HG03159 (cell line): ENCODE data around the gene ATP8B1.
"Not testable (repeated sequence)": the region's sequence is repeated elsewhere in the genome, so short reads cannot be mapped to it uniquely, and the experiment has no call there.

ENCODE experiments used
- ATAC-seq: cut with Tn5 transposase; IDR thresholded peaks from one replicate; pipeline ENCODE4 v1.9.1; 2021; ENCODE audit warnings: mild to moderate bottlenecking, moderate library complexity; ENCODE audit not compliant: unreplicated experiment

Gene ATP8B1

DNA sequence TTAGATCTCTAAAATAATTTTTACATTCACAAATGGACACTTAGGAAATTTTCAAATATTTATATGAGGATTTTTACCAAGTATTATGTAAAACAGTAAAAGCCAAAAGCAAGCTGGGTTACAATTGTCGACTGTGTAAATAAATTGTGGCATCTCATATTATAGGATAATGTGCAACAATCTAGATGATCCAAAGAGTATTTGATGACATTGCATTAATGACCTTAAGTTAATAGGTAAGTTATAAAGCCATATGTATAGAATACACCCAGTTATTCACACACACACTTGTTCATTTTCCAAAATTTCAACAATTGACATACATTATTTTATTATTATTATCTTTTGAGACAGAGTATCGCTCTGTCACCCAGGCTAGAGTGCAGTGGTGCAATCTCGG, 69.3 kb downstream of the ATP8B1 start:
- no peak for ATAC-seq

DNA sequence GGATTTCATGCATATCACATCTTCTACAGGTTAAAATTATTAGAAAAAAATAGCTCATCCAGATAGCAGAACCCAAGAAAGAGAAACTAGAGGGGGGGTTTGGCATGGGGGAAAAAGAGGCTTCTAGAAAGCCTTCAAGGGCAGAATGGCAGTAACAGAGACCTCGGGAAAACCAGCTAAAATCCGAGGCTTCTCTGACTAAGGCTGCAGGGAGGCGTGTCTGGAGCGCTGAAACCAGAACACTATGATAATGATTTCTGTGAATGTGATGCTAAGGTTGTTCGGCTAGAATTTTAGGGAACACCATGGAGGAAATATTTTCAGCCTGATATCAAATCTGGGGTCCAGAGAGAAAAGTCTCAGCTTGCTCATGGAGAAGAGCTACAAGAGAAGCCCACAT, 73.0 kb downstream of the ATP8B1 start:
- ATAC-seq = no peak

DNA sequence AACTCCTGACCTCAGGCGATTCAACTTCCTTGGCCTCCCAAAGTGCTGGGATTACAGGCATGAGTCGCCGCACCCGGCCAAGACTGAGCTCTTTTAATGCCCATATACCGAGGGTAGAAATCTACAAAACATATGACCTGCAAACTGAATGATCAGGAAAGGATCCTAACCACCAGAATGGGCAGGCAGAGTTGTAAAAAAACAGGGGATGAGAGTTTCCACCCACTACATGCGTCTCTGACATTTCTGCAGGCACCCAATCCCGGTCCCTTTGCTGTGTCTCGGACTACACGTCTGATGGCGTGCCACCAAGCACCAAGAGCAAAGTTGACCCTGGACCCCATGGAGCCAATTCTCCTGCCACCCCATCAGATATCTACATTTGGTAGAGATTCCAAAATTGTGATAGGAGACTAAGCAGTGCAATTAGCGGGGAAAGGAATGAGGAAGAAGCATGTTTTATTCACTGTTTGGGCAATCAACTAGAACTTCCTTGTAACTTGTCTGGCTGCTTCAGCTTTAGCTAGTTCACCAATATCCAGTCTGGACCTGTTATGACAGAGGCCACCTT, 74.1 kb downstream of the ATP8B1 start:
- ATAC-seq = no peak

DNA sequence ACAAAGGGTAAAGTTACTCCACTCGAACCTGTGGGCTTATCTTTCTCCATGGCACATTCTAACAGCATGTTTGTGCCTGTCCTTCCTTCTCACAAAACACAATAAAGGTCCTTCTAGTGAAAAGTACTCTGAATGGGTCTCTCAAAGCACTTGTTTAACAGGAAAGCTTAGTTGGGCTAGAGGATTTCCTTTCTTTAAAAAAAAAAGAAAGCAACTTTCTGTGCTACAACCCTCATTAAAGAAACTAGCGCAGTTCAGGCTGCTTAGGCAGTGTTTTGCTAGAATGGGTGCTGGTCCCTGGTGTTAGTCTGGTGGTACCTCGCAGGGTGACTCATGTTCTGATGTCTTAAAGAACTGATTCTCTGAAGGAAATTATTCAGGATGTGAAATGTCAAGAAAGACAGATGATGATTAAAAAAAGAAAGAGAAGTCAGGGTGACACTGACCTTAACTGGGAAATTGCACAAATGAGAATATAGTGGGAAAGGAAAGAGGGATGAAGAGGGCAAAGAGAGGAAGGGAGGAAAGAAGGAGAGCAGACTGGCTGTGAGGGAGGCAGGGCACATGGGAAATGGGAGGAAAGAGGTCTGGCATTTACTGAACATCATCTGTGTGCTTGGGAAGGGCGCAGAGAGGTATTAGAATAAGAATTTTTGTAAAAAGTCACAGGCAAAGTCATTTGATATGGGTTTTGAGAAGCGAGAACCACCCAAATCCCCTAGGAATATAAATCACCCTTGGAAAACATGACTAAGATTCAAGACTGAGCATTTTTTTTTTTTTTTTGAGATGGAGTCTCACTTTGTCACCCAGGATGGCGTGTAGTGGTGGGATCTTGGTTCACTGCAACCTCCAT, 74.9 kb downstream of the ATP8B1 start:
- no peak for ATAC-seq

DNA sequence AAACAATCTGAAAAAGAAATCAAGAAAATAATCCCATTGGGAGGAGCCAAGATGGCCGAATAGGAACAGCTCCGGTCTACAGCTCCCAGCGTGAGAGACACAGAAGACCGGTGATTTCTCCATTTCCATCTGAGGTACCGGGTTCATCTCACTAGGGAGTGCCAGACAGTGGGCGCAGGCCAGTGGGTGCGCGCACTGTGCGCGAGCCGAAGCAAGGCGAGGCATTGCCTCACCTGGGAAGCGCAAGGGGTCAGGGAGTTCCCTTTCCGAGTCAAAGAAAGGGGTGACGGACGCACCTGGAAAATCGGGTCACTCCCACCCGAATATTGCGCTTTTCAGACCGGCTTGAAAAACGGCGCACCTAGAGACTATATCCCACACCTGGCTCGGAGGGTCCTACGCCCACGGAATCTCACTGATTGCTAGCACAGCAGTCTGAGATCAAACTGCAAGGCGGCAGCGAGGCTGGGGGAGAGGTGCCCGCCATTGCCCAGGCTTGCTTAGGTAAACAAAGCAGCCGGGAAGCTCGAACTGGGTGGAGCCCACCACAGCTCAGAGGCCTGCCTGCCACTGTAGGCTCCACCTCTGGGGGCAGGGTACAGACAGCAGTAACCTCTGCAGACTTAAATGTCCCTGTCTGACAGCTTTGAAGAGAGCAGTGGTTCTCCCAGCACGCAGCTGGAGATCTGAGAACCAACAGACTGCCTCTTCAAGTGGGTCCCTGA, 83.7 kb downstream of the ATP8B1 start:
- not testable (repeated sequence) for ATAC-seq

DNA sequence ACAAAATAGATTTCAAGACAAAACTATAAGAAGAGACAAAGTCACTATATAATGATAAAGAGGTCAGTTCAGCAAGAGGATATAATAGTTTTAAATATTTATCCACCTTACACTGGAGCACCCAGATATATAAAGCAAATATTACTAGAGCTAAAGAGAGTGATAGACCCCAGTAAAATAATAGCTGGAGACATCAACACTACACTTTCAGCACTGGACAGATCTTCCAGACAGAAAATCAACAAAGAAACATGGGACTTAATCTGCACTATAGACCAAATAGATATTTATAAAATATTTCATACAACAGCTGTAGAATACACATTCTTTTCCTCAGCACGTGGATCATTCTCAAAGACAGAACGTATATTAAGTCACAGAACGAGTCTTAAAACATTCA, 86.6 kb downstream of the ATP8B1 start:
- ATAC-seq = no peak

DNA sequence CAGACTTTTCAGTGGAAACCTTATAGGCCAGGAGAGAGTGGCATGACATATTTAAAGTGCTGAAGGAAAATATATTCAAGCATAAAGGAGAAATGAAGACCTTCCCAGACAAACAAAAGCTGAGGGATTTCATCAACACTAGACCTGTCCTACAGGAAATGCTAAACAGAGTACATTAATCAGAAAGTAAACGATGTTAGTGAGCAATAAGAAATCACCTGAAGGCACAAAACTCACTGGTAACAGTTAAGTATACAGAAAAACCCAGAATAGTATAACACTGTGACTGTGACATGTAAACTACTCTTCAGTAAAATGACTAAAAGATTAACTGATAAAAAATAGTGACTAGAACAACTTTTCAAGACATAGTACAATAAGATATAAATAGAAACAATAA, 87.4 kb downstream of the ATP8B1 start:
- ATAC-seq = no peak

DNA sequence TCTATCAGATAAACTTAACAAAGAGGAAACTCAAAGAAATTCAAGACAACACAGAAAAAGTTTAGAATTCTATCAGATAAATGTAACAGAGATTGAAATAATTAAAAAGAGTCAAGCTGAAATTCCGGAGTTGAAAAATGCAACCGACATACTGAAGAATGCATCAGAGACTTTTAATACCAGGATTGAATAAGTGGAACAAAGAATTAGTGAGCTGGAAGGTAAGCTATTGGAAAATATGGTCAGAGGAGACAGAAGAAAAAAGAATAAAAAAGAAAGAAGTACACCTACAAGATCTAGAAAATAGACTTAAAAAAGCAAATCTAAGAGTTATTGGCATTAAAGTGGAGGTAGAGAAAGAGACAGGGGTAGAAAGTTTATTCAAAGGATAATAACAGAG, 88.0 kb downstream of the ATP8B1 start:
- ATAC-seq = no peak

DNA sequence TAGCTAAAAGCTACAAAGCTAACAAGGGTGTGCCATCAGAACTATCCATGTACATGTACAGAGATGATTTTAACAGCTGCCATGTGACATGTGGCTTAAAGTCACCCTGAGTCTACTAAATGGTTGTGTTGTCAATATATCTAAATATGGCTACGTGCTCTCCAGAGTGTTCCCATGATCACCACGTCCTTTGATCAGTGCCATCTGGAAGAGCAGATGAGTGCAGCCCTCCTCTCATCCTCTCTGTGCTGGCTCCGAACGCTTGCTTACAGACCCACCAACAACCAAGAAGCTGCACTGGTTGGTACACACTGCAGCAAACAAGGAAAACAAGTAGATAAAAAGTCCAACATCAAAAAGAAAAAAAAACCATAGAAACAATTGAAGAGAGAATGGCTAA, 92.9 kb downstream of the ATP8B1 start:
- no peak for ATAC-seq

DNA sequence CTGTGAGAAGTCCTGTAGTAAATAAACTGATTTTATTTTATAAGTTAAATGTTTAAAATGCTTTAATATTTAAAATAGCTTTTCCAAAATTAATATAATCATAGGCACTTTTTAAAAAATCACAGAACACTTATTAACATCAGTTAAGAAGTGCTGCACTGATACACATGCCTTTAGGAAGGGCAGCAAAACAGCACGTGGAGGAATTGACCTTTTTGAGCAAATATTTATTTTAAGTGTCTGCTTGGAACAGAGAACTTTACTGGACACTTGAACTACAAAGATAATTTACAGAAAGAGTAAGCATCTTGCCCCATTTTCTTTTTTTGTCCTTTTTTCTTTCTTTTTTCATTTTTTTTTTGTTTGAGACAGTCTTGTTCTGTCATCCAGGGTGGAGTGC, 93.8 kb downstream of the ATP8B1 start:
- no peak for ATAC-seq

DNA sequence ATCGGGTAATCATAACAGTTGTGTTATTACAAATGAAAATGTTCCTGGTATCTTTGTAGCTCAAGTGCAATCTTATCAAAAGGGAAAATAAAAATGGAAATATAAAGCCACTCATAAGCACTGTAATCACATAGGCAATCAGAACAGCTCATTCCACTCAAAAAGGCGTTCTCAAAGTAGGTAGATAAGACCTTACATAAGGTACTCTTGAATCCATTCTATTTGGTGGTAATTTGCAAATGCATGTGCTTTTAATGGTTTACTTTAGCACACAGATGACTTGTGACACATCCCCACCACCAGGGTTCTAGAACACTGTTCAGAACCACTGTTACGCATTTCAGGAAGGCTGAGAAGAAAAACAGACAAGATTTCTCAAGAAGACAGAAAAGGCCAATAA, 94.8 kb downstream of the ATP8B1 start:
- no peak for ATAC-seq

DNA sequence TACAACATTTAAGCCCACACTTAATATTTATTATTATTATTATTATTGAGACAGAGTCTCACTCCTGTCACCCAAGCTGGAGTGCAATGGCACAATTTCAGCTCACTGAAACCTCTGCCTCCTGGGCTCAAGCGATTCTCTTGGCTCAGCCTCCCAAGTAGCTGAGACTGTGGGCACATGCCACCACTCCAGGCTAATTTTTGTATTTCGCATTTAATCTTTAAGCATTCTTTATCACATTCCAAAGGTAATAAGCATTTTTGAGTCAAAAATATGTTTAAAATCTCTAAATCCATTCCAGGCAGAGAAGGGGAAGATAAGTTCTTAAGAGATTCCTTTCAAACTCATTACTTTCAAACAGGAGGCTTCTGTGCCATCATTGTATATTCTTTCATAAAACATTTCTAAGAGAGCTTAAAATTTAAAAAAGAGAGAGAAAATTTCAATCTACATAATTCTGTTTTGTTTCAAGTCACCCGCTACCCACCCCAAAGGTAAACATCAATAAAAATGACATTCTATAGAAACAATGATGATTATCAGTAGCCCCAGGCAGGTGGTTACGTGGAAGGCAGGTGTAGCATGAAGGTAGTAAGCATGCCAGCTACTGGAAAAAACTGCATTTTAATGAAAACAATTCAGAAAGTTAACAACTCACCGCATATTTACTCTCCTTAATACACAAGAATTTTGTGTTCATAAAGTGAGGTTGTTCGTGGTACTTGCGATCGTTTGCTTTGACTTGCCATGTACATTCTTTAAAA, 97.1 kb downstream of the ATP8B1 start:
- no peak for ATAC-seq

DNA sequence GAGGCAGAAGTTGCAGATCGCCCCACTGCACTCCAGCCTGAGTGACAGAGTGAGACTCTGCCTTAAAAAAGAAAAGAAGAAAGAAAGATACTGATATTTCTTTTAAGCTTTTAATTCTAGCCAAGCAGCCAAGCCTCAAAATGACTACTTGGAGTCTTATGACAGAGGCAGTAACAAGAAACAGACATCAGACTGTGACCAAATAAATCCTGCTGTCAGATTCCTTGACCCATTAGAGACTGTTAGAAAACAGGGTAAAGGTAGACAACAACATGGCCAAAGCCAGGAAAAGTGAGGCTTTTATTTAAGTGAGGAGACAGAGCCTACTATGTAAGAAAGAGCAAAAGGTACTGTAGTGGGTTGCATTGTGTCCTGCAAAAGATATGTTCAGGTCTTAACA, 98.1 kb downstream of the ATP8B1 start:
- no peak for ATAC-seq

DNA sequence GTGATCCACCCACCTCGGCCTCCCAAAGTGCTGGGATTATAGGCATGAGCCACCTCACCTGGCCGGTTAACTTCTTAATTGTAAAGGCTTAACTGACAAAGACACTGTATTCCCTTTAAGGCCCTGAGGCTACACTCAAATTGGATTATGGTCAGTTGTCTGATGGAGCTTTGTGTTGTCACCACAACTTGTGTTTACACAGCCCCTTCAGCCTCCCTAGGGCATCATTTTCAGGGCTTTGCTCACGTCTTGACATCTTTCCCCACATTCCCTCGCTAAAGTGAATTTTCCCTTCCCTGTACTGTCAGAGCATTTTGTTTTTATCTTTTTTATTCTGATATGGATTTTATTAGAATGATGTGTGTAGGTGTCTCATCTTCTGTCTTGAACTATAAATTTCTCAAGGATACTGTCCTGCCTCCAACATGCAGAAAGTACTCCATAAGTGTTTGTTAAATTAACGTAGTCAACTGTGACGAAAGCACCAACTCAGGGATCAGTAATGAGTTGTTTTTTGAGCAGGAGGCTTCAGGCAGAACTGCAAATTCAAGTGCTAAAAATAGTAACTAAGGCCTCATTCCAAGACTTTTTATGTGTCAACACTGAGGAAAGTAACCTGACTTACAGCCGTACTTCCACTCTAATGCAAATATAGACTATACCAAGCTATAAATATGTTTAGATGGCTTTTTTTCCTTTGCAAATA, 104.4 kb downstream of the ATP8B1 start:
- no peak for ATAC-seq

DNA sequence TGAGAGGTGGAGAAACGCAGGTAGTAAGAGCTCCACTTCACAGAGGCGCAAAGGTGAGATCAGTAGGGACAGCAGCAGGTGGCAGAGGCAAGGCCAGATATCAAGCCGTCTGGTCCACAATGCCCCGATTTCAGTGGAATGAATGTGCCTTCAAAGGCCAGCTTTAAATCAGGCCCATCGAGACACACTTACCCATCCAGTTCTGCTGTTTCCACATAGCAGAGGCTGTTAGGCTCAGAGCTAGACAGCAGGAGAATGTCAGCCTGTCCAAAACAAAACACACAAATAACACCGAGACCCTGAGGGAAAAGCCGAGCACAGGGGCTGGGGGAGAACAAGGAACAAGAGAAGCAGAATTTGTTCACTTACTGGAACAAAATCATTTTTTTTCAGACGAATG, 105.7 kb downstream of the ATP8B1 start:
- ATAC-seq = no peak

DNA sequence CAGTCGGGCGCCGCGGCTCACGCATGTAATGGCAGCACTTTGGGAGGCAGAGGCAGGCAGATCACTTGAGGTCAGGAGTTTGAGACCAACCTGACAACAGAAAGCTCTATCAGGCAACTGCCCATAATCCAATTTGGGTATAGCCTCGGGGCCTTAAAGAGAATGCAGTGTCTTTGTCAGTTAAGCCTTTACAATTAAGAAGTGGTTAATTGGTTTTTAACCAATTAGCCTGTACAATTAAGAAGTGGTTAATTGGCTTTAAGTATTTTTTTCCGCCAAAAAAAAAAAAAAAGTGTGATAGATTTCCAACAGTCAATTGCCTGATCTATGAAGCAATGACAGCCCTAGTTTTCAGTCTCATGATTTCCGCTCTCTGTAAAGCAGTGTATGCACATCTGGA, 106.8 kb downstream of the ATP8B1 start:
- ATAC-seq = no peak

DNA sequence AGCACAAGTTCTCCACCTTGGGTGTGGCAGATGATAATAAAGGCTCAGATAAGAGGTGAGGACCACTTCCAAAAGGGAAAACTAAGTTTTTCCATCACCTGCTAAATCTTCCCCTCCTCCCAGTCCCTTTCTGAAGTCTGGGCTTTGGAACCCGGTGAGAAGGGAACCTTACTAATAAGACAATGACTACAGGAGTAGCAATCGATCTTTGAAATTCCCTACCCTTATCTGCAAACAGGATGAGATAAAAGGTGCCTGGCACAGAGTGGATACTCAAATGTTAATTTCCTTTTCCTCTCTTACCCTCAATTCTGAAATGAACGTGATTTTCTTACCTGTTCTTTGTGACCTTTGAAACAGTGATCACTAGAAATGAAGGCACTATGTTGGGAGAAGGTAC, 111.8 kb downstream of the ATP8B1 start:
- ATAC-seq = no peak

DNA sequence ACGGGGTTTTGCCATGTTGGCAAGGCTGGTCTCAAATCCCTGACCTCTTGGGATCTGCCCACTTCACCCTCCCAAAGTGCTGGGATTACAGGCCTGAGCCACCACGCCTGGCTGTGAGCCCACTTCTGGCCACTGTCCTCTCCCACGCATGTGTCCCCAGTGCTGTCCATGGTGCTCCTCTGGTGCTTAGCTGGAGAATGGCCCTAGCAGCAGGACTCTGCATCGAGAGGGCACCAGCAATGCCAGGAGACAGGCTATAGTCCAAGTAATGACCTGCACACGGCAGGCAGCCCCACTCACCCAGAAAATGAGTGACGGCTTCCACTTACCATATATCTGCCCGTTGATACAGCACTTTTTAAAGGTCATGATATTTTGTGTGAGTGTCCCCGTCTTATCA, 115.1 kb downstream of the ATP8B1 start:
- ATAC-seq = no peak

DNA sequence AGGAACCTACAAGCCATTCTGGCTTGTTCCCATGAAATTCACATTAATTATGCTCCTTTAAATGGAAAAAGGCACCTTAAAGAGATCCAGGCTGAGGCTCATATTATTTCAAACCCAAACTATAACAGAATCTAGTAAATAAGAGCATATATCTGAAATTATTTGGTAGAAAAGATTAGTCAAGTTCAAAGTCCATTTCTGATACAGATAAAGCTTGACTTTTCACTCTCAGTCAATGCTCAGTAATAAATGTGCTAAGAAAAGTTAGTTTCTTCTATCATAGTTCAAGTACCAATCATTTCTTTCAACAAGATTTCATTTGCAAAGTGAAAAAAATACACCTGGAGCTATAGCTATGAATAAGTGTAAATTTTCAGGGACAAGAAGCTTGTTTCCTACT, 119.6 kb downstream of the ATP8B1 start:
- no peak for ATAC-seq

DNA sequence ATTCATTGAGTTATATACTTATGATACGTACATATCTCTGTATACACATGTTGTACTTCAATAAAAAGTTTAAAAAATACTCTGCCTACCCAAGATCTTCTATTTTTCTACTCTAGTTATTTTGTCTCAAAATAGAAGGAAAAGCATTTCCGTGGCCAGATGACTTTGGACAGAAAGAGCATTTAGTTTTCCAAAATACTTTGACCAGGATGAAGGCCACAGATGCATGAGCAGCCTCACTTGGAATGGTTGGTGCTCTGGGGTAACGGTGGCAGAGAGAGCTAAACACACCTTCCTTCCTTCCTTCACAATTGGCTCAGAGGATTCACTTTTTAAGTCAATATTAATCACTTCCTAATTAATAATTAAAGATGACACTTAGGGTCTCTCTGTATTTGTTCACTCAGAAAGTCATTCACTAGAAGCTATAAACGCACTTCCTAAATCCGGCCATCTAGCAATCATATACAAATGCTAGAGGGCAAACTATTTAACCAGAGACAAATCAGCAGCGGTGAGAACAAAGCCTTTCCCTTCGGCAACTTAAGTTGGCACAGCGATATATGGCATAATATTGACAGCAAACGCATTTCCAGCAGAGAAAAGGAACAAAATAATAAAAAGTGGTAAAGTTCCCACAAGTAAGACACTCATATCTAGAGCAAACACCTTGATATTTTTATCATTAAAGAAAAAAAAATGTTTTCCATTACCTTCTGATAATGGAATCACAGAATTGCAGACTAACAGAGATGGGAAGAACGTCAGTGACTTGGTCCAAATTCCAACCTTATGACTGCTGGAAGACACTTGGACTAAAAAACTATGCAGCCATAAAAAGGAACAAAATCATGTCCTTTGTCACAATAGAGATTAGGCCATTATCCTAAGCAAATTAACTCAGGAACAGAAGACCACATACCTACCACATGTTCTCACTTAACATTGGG, 125.6 kb downstream of the ATP8B1 start:
- no peak for ATAC-seq
